IPS-NIHi7 (cell line): Measurements from ENCODE around the gene SLC35E3.

Source experiments
- DNase-seq: peaks from one replicate; pipeline ENCODE4 v3.0.0; 2012; ENCODE audit warnings: mixed read lengths; ENCODE audit errors: extremely low spot score

SLC35E3 gene

GRCh38 chr12:68769941-68770340 is 24.0 kb downstream of the SLC35E3 start:
- DNase-seq: no peak

GRCh38 chr12:68771223-68771925 is 25.4 kb downstream of the SLC35E3 start:
- no peak for DNase-seq

GRCh38 chr12:68772714-68773113 is 26.7 kb downstream of the SLC35E3 start:
- no peak for DNase-seq

GRCh38 chr12:68773582-68773981 is 27.6 kb downstream of the SLC35E3 start:
- no peak for DNase-seq

- no peak for DNase-seq
Observed at GRCh38 chr12:68775121-68775630, 29.2 kb downstream of the SLC35E3 start.

GRCh38 chr12:68776976-68777610 is 31.1 kb downstream of the SLC35E3 start:
- DNase-seq: no peak

- no peak for DNase-seq
Observed at GRCh38 chr12:68779280-68779679, 33.3 kb downstream of the SLC35E3 start.

- peak; percentile 27 for DNase-seq
Observed at GRCh38 chr12:68780731-68781130, 34.8 kb downstream of the SLC35E3 start.

- no peak for DNase-seq
Observed at GRCh38 chr12:68781728-68782127, 35.8 kb downstream of the SLC35E3 start.

- DNase-seq: no peak
Observed at GRCh38 chr12:68784015-68784414, 38.0 kb downstream of the SLC35E3 start.

- no peak for DNase-seq
Observed at GRCh38 chr12:68785358-68785757, 39.4 kb downstream of the SLC35E3 start.

GRCh38 chr12:68785823-68786222 is 39.8 kb downstream of the SLC35E3 start:
- DNase-seq: no peak

- peak; percentile 46 for DNase-seq
Observed at GRCh38 chr12:68786929-68787328, 41.0 kb downstream of the SLC35E3 start.

GRCh38 chr12:68788554-68789143 is 42.7 kb downstream of the SLC35E3 start:
- no peak for DNase-seq

GRCh38 chr12:68789144-68789878 is 43.3 kb downstream of the SLC35E3 start:
- no peak for DNase-seq

- DNase-seq: no peak
Observed at GRCh38 chr12:68790081-68790951, 44.3 kb downstream of the SLC35E3 start.

GRCh38 chr12:68790952-68791234 is 44.9 kb downstream of the SLC35E3 start:
- no peak for DNase-seq

- DNase-seq: no peak
Observed at GRCh38 chr12:68791897-68792481, 46.0 kb downstream of the SLC35E3 start.

- peak; percentile 59 for DNase-seq
Observed at GRCh38 chr12:68792952-68793351, 47.0 kb downstream of the SLC35E3 start.

- DNase-seq: no peak
Observed at GRCh38 chr12:68793436-68793835, 47.5 kb downstream of the SLC35E3 start.
